PFSK-1 (cell line): ENCODE results near the gene PPM1H.

Source experiments
- POLR2AphosphoS5 ChIP-seq: IDR thresholded peaks from 2 replicates; pipeline ENCODE4 v1.6.1; 2012; ENCODE audit warnings: low read depth, mild to moderate bottlenecking, control low read depth, low read length, moderate library complexity
- SIN3A ChIP-seq: IDR thresholded peaks from 2 replicates; pipeline ENCODE4 v1.6.1; 2012; ENCODE audit warnings: mild to moderate bottlenecking, low read length, moderate library complexity, borderline replicate concordance; ENCODE audit not compliant: insufficient read depth
- TAF1 ChIP-seq: IDR thresholded peaks from 2 replicates; pipeline ENCODE4 v1.6.1; 2012; ENCODE audit warnings: low read length, control low read depth, borderline replicate concordance; ENCODE audit not compliant: insufficient read depth

DNA sequence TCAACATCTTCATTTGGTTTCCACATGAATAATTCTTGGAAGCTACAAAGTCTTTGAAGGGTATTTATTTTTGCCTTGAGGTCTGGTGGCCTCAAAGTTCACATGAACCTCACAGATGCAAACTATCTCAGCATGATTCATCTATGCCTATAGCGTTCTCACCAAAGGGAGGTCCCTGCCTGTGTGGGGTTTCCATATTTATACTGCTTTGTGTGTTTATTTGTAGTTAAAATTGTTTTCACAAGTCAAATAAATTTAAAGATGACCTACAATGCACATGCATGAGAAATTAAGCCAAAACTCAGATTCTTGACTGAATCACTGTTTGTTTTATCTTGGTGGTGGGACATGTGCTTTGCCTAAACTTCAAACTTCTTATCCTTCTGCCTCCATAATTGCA lies 176.7 kb downstream of the PPM1H start:
- TF ChIP-seq TAF1: no peak
- no peak for TF ChIP-seq SIN3A
- no peak for TF ChIP-seq POLR2AphosphoS5
